ENCODE data around the gene STAU1. TPM values are rescaled to one million over a fixed set of nuclear protein-coding genes. Genes with fewer than 3 reads are reported as not detected.
A peak's percentile ranks its signal among the peaks of the same experiment; 100 is the strongest.
"Not testable (repeated sequence)": the region's sequence is repeated elsewhere in the genome, so short reads cannot be mapped to it uniquely, and the experiment has no call there.

The STAU1 gene
- polyA plus RNA-seq, 3 donors from 2014 or later: 18.0 to 43.3 (median 18.2) TPM

GRCh38 chr20:49115564-49115963 lies 72.6 kb downstream of the STAU1 start:
- peaks cover 0 to 4% (median 0%) of the 10 kb centered on the region in 3 donors for H3K27me3 Mint-ChIP-seq (ENCODE audit: low read depth in 3 of 3)
- peaks cover 29 to 65% (median 38%) of the 10 kb centered on the region in 3 donors for H3K36me3 Mint-ChIP-seq
- no peak overlapping the region for H3K27ac Mint-ChIP-seq
- H3K4me3 Mint-ChIP-seq: no peak overlapping the region
- H3K9me3 Mint-ChIP-seq: no peaks in the 10 kb centered on the region
- no peak for DNase-seq
- peaks cover 0 to 2% of the 10 kb centered on the region in 2 donors for H3K4me1 Mint-ChIP-seq

GRCh38 chr20:49112596-49113274 lies 75.4 kb downstream of the STAU1 start:
- Mint-ChIP-seq H3K4me1 (peaks cover 0 to 2% of the 10 kb centered on the region in 2 donors), H3K27me3 (ENCODE audit: low read depth in 3 of 3) (peaks cover 0 to 2% (median 0%) of the 10 kb centered on the region in 3 donors), H3K27ac (peak overlapping the region in 1 of 6 donors; percentile 45), H3K4me3 (no peak overlapping the region), H3K9me3 (no peaks in the 10 kb centered on the region), H3K36me3 (peaks cover 16 to 53% (median 29%) of the 10 kb centered on the region in 3 donors)
- DNase-seq: no peak

- Mint-ChIP-seq H3K27ac (peak overlapping the region in 5 of 6 donors; percentile 29 to 69 (median 62)), H3K9me3 (no peaks in the 10 kb centered on the region), H3K4me3 (no peak overlapping the region), H3K4me1 (peaks cover 0 to 2% of the 10 kb centered on the region in 2 donors), H3K36me3 (peaks cover 15 to 44% (median 25%) of the 10 kb centered on the region in 3 donors), H3K27me3 (ENCODE audit: low read depth in 3 of 3) (peaks cover 0 to 2% (median 0%) of the 10 kb centered on the region in 3 donors)
- no peak for DNase-seq
Measured at GRCh38 chr20:49110767-49111694, 77.1 kb downstream of the STAU1 start.

GRCh38 chr20:49106328-49106727 lies 81.8 kb downstream of the STAU1 start:
- Mint-ChIP-seq H3K36me3 (peaks cover 0 to 22% (median 10%) of the 10 kb centered on the region in 3 donors), H3K9me3 (no peaks in the 10 kb centered on the region), H3K4me1 (peaks cover 33 to 34% of the 10 kb centered on the region in 2 donors), H3K27me3 (ENCODE audit: low read depth in 3 of 3) (peaks cover 0 to 4% (median 0%) of the 10 kb centered on the region in 3 donors), H3K4me3 (no peak overlapping the region), H3K27ac (no peak overlapping the region)
- DNase-seq: no peak

- H3K27ac Mint-ChIP-seq; H3K27me3 Mint-ChIP-seq (ENCODE audit: low read depth in 3 of 3); H3K9me3 Mint-ChIP-seq; DNase-seq; H3K4me3 Mint-ChIP-seq: not testable (repeated sequence)
- H3K4me1 Mint-ChIP-seq: peaks cover 39 to 43% of the 10 kb centered on the region in 2 donors
- H3K36me3 Mint-ChIP-seq: peaks cover 0 to 17% (median 4%) of the 10 kb centered on the region in 3 donors
Measured at GRCh38 chr20:49104979-49105547, 83.1 kb downstream of the STAU1 start.

GRCh38 chr20:49104365-49104648 lies 83.8 kb downstream of the STAU1 start:
- Mint-ChIP-seq H3K36me3 (peaks cover 0 to 14% (median 4%) of the 10 kb centered on the region in 3 donors), H3K27ac (peak overlapping the region in 5 of 6 donors; percentile 57 to 75 (median 68)), H3K27me3 (ENCODE audit: low read depth in 3 of 3) (peaks cover 0 to 4% (median 0%) of the 10 kb centered on the region in 3 donors), H3K9me3 (no peaks in the 10 kb centered on the region), H3K4me1 (peaks cover 42 to 47% of the 10 kb centered on the region in 2 donors), H3K4me3 (no peak overlapping the region)
- DNase-seq: no peak

GRCh38 chr20:49103647-49104364 lies 84.3 kb downstream of the STAU1 start:
- H3K4me3 Mint-ChIP-seq: peak overlapping the region in 1 of 5 donors; percentile 50
- H3K27ac Mint-ChIP-seq: peak overlapping the region; percentile 9 to 75 (median 68)
- H3K36me3 Mint-ChIP-seq: peaks cover 0 to 14% (median 6%) of the 10 kb centered on the region in 3 donors
- no peaks in the 10 kb centered on the region for H3K9me3 Mint-ChIP-seq
- peaks cover 0 to 4% (median 0%) of the 10 kb centered on the region in 3 donors for H3K27me3 Mint-ChIP-seq (ENCODE audit: low read depth in 3 of 3)
- H3K4me1 Mint-ChIP-seq: peaks cover 42 to 47% of the 10 kb centered on the region in 2 donors
- peak; percentile 30 to 41 (median 40) for DNase-seq

- Mint-ChIP-seq H3K27me3 (ENCODE audit: low read depth in 3 of 3) (peaks cover 0 to 4% (median 0%) of the 10 kb centered on the region in 3 donors), H3K4me1 (peaks cover 43 to 47% of the 10 kb centered on the region in 2 donors), H3K36me3 (peaks cover 0 to 10% (median 9%) of the 10 kb centered on the region in 3 donors), H3K27ac (peak overlapping the region in 5 of 6 donors; percentile 57 to 75 (median 69)), H3K9me3 (no peaks in the 10 kb centered on the region), H3K4me3 (no peak overlapping the region)
- no peak for DNase-seq
Measured at GRCh38 chr20:49103019-49103418, 85.1 kb downstream of the STAU1 start.

- Mint-ChIP-seq H3K27me3 (ENCODE audit: low read depth in 3 of 3) (peaks cover 0 to 4% (median 0%) of the 10 kb centered on the region in 3 donors), H3K4me3 (peak overlapping the region; percentile 14 to 71 (median 47)), H3K4me1 (peaks cover 43 to 47% of the 10 kb centered on the region in 2 donors), H3K9me3 (no peaks in the 10 kb centered on the region), H3K27ac (peak overlapping the region; percentile 45 to 87 (median 78)), H3K36me3 (peaks cover 9 to 23% (median 18%) of the 10 kb centered on the region in 3 donors)
- DNase-seq: peak in 1 of 3 donors; percentile 11
Measured at GRCh38 chr20:49100972-49101371, 87.2 kb downstream of the STAU1 start.

- Mint-ChIP-seq H3K4me1 (peaks cover 43 to 47% of the 10 kb centered on the region in 2 donors), H3K27ac (peak overlapping the region in 2 of 6 donors; percentile 70 to 82), H3K36me3 (peaks cover 9 to 26% (median 18%) of the 10 kb centered on the region in 3 donors)
- not testable (repeated sequence) for DNase-seq; H3K27me3 Mint-ChIP-seq (ENCODE audit: low read depth in 3 of 3); H3K4me3 Mint-ChIP-seq; H3K9me3 Mint-ChIP-seq
Measured at GRCh38 chr20:49100292-49100691, 87.8 kb downstream of the STAU1 start.

GRCh38 chr20:49099011-49099410 lies 89.1 kb downstream of the STAU1 start:
- Mint-ChIP-seq H3K4me1 (peaks cover 37 to 42% of the 10 kb centered on the region in 2 donors), H3K27me3 (ENCODE audit: low read depth in 3 of 3) (peaks cover 0 to 4% (median 0%) of the 10 kb centered on the region in 3 donors), H3K27ac (peak overlapping the region in 2 of 6 donors; percentile 23 to 80), H3K36me3 (peaks cover 17 to 36% (median 25%) of the 10 kb centered on the region in 3 donors), H3K4me3 (no peak overlapping the region), H3K9me3 (no peaks in the 10 kb centered on the region)
- DNase-seq: no peak

- no peaks in the 10 kb centered on the region for H3K9me3 Mint-ChIP-seq
- no peak for DNase-seq
- H3K27ac Mint-ChIP-seq: peak overlapping the region in 1 of 6 donors; percentile 45
- H3K27me3 Mint-ChIP-seq (ENCODE audit: low read depth in 3 of 3): no peaks in the 10 kb centered on the region
- peaks cover 17 to 36% (median 29%) of the 10 kb centered on the region in 3 donors for H3K36me3 Mint-ChIP-seq
- peaks cover 28 to 33% of the 10 kb centered on the region in 2 donors for H3K4me1 Mint-ChIP-seq
- H3K4me3 Mint-ChIP-seq: no peak overlapping the region
Measured at GRCh38 chr20:49098136-49098535, 90.0 kb downstream of the STAU1 start.

GRCh38 chr20:49097159-49097558 lies 91.0 kb downstream of the STAU1 start:
- Mint-ChIP-seq H3K9me3 (no peaks in the 10 kb centered on the region), H3K36me3 (peaks cover 21 to 36% (median 33%) of the 10 kb centered on the region in 3 donors), H3K4me3 (no peak overlapping the region), H3K27ac (no peak overlapping the region), H3K27me3 (ENCODE audit: low read depth in 3 of 3) (no peaks in the 10 kb centered on the region), H3K4me1 (peaks cover 18 to 23% of the 10 kb centered on the region in 2 donors)
- DNase-seq: no peak

Data from immature natural killer cell (primary cell).